Tibial nerve (tissue), 3 donors: ENCODE results near the gene JOSD1.

Experiments used
- POLR2A ChIP-seq, 2 donors: fragments of 450-650 bp; IDR thresholded peaks; one replicate each; pipeline ENCODE4 v1.6.1; 2017; ENCODE audit warnings: antibody characterized with exemption in 2 of 2, mild to moderate bottlenecking in 2 of 2, moderate library complexity in 2 of 2
- TF ChIP-seq, protein P1 (sequence below), 5 experiments: fragments of 200-600 bp in 3 of 5; fragments of 450-650 bp in 2 of 5; sonication (generic) in 3 of 5; IDR thresholded peaks; one replicate each; pipeline ENCODE4 v1.5.1; 2016 to 2019; ENCODE audit warnings: antibody characterized with exemption in 5 of 5, mild to moderate bottlenecking in 3 of 5, moderate library complexity in 2 of 5

DNA sequence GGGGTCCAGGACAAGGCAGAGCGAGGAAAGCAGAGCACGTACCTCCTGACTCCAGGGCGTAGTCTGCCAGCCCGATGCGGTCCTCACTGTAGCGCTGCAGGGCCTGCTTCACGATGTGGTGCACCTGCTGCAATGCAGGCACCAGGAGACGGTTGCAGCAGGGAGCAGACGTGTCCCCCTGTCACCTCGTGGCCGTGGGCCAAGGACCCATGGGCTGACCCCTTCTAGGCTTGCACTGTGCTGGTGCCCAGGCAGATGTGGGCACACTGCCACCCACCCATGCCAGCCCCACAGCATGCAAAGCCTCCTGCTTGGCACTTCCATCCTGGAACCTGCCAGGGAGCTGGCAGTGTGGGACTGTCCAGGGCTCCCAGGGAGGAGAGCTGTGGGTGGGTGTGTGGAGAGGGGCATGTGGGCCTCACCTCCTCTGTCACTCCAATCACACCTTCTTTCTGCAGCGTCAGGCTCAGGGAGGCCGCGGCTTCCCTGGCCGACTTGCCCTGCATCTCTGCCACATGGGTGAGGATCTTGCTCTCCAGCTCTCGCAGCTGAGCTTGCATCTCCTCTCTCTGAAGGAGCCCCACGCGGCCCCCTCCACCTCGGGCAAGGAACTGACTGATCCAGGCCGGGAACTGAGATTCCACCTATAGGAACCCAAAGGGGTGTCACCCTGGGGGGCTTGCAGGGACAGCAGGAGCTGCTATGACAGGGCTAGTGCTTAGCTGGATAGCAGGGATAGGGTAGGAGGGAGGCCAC is 38.7 kb upstream of the JOSD1 start:
- TF ChIP-seq, protein P1, sequence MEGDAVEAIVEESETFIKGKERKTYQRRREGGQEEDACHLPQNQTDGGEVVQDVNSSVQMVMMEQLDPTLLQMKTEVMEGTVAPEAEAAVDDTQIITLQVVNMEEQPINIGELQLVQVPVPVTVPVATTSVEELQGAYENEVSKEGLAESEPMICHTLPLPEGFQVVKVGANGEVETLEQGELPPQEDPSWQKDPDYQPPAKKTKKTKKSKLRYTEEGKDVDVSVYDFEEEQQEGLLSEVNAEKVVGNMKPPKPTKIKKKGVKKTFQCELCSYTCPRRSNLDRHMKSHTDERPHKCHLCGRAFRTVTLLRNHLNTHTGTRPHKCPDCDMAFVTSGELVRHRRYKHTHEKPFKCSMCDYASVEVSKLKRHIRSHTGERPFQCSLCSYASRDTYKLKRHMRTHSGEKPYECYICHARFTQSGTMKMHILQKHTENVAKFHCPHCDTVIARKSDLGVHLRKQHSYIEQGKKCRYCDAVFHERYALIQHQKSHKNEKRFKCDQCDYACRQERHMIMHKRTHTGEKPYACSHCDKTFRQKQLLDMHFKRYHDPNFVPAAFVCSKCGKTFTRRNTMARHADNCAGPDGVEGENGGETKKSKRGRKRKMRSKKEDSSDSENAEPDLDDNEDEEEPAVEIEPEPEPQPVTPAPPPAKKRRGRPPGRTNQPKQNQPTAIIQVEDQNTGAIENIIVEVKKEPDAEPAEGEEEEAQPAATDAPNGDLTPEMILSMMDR (IDR thresholded peaks at IDR 0.05) = no peak
- no peak for TF ChIP-seq POLR2A (IDR thresholded peaks at IDR 0.05)
